ENCODE results near the gene KCNN3. TPM values are rescaled to one million over a fixed set of nuclear protein-coding genes. Genes with fewer than 3 reads are reported as not detected.

KCNN3 gene
- total RNA-seq, 1 donor from 2014 or later: 4.3 TPM

- H3K36me3 ChIP-seq: no peaks in the 10 kb centered on the region
- no peaks in the 10 kb centered on the region for H3K36me3 Mint-ChIP-seq
- no peak overlapping the region for H2AFZ ChIP-seq (replicated peaks)
- H4K20me1 ChIP-seq (ENCODE audit: low read depth): peaks cover 8% of the 10 kb centered on the region
- no peak for DNase-seq (ENCODE audit: low spot score)
- H3K27me3 Mint-ChIP-seq (ENCODE audit: insufficient read depth, low read depth): peaks cover 7% of the 10 kb centered on the region
- no peaks in the 10 kb centered on the region for H3K79me2 ChIP-seq (ENCODE audit: low read depth)
- H3K4me1 Mint-ChIP-seq: peaks cover 46% of the 10 kb centered on the region
- H3F3A ChIP-seq (ENCODE audit: low read depth): peaks cover 10% of the 10 kb centered on the region
- H3K4me1 ChIP-seq: peaks cover 19% of the 10 kb centered on the region
- no peak overlapping the region for H3K4me3 ChIP-seq
- no peak overlapping the region for H3K4me2 ChIP-seq
- no peaks in the 10 kb centered on the region for H3K27me3 ChIP-seq
- no peak overlapping the region for H3K4me3 Mint-ChIP-seq
- H3K27ac Mint-ChIP-seq: no peak overlapping the region
- TF ChIP-seq EZH2 (IDR thresholded peaks at IDR 0.05): no peak
- no peaks in the 10 kb centered on the region for H3K9me3 Mint-ChIP-seq
- H3K27ac ChIP-seq: no peak overlapping the region
- no peak overlapping the region for H3K9ac ChIP-seq
- no peaks in the 10 kb centered on the region for H3K9me3 ChIP-seq (ENCODE audit: low read depth)
Observed at GRCh38 chr1:154859786-154860155, 10.3 kb downstream of the KCNN3 start.

- Histone ChIP-seq H3K4me2 (no peak overlapping the region), H3K27me3 (no peaks in the 10 kb centered on the region), H4K20me1 (ENCODE audit: low read depth) (peaks cover 8% of the 10 kb centered on the region), H3K9ac (no peak overlapping the region), H2AFZ (replicated peaks) (no peak overlapping the region), H3K4me3 (no peak overlapping the region), H3K36me3 (no peaks in the 10 kb centered on the region), H3K79me2 (ENCODE audit: low read depth) (no peaks in the 10 kb centered on the region), H3K4me1 (peaks cover 19% of the 10 kb centered on the region), H3K9me3 (ENCODE audit: low read depth) (no peaks in the 10 kb centered on the region), H3F3A (ENCODE audit: low read depth) (peaks cover 10% of the 10 kb centered on the region), H3K27ac (no peak overlapping the region)
- H3K4me1 Mint-ChIP-seq: peaks cover 41% of the 10 kb centered on the region
- H3K36me3 Mint-ChIP-seq: no peaks in the 10 kb centered on the region
- no peak for DNase-seq (ENCODE audit: low spot score)
- H3K9me3 Mint-ChIP-seq: no peaks in the 10 kb centered on the region
- H3K27me3 Mint-ChIP-seq (ENCODE audit: insufficient read depth, low read depth): peaks cover 4% of the 10 kb centered on the region
- TF ChIP-seq CTCF (IDR thresholded peaks at IDR 0.05): no peak
- TF ChIP-seq EZH2 (IDR thresholded peaks at IDR 0.05): no peak
- no peak for TF ChIP-seq EZH2phosphoT487 (IDR thresholded peaks at IDR 0.05)
- H3K27ac Mint-ChIP-seq: no peak overlapping the region
- H3K4me3 Mint-ChIP-seq: no peak overlapping the region
Observed at GRCh38 chr1:154859151-154859785, 10.8 kb downstream of the KCNN3 start.

- H3K9ac ChIP-seq: no peak overlapping the region
- H3K4me2 ChIP-seq: no peak overlapping the region
- H4K20me1 ChIP-seq (ENCODE audit: low read depth): peaks cover 4% of the 10 kb centered on the region
- no peaks in the 10 kb centered on the region for H3K9me3 ChIP-seq (ENCODE audit: low read depth)
- no peaks in the 10 kb centered on the region for H3K36me3 ChIP-seq
- no peaks in the 10 kb centered on the region for H3K36me3 Mint-ChIP-seq
- H3K79me2 ChIP-seq (ENCODE audit: low read depth): no peaks in the 10 kb centered on the region
- no peak overlapping the region for H3K27ac ChIP-seq
- peaks cover 4% of the 10 kb centered on the region for H3F3A ChIP-seq (ENCODE audit: low read depth)
- H3K4me3 Mint-ChIP-seq: peak overlapping the region; percentile 7
- DNase-seq (ENCODE audit: low spot score): no peak
- peak overlapping the region; percentile 89 for H3K27ac Mint-ChIP-seq
- no peak overlapping the region for H2AFZ ChIP-seq (replicated peaks)
- no peaks in the 10 kb centered on the region for H3K9me3 Mint-ChIP-seq
- no peak overlapping the region for H3K4me3 ChIP-seq
- peaks cover 3% of the 10 kb centered on the region for H3K27me3 Mint-ChIP-seq (ENCODE audit: insufficient read depth, low read depth)
- TF ChIP-seq EZH2phosphoT487 (IDR thresholded peaks at IDR 0.05): no peak
- no peak for TF ChIP-seq EZH2 (IDR thresholded peaks at IDR 0.05)
- no peak for TF ChIP-seq CTCF (IDR thresholded peaks at IDR 0.05)
- H3K4me1 Mint-ChIP-seq: peaks cover 25% of the 10 kb centered on the region
- no peaks in the 10 kb centered on the region for H3K27me3 ChIP-seq
- peaks cover 10% of the 10 kb centered on the region for H3K4me1 ChIP-seq
Observed at GRCh38 chr1:154857441-154858215, 12.5 kb downstream of the KCNN3 start.

- Mint-ChIP-seq H3K4me3 (no peak overlapping the region), H3K27ac (no peak overlapping the region), H3K27me3 (ENCODE audit: insufficient read depth, low read depth) (peaks cover 3% of the 10 kb centered on the region), H3K9me3 (no peaks in the 10 kb centered on the region), H3K4me1 (peaks cover 19% of the 10 kb centered on the region), H3K36me3 (no peaks in the 10 kb centered on the region)
- peaks cover 4% of the 10 kb centered on the region for H4K20me1 ChIP-seq (ENCODE audit: low read depth)
- H3K36me3 ChIP-seq: no peaks in the 10 kb centered on the region
- no peaks in the 10 kb centered on the region for H3K9me3 ChIP-seq (ENCODE audit: low read depth)
- DNase-seq (ENCODE audit: low spot score): no peak
- H3K9ac ChIP-seq: no peak overlapping the region
- no peaks in the 10 kb centered on the region for H3K27me3 ChIP-seq
- no peak overlapping the region for H3K4me3 ChIP-seq
- no peaks in the 10 kb centered on the region for H3K79me2 ChIP-seq (ENCODE audit: low read depth)
- peaks cover 9% of the 10 kb centered on the region for H3K4me1 ChIP-seq
- TF ChIP-seq EZH2 (IDR thresholded peaks at IDR 0.05): no peak
- TF ChIP-seq EZH2phosphoT487 (IDR thresholded peaks at IDR 0.05): no peak
- H3K4me2 ChIP-seq: no peak overlapping the region
- H3F3A ChIP-seq (ENCODE audit: low read depth): peaks cover 4% of the 10 kb centered on the region
- no peak overlapping the region for H3K27ac ChIP-seq
- no peak overlapping the region for H2AFZ ChIP-seq (replicated peaks)
Observed at GRCh38 chr1:154857022-154857421, 13.1 kb downstream of the KCNN3 start.
